ENCODE results near the gene NLK. TPM values are rescaled to one million over a fixed set of nuclear protein-coding genes. Genes with fewer than 3 reads are reported as not detected.
"Not testable (repeated sequence)": the region's sequence is repeated elsewhere in the genome, so short reads cannot be mapped to it uniquely, and the experiment has no call there.

Gene NLK
- total RNA-seq, 1 donor from 2014 or later = 23.8 TPM

GRCh38 chr17:27996202-27997043 lies 46.1 kb upstream of the NLK start:
- Histone ChIP-seq H3K36me3 (no peaks in the 10 kb centered on the region), H3K4me3 (no peak overlapping the region), H3K4me1 (no peaks in the 10 kb centered on the region), H3K27ac (no peak overlapping the region), H3K27me3 (ENCODE audit: low read depth) (no peaks in the 10 kb centered on the region), H3K9me3 (no peaks in the 10 kb centered on the region)
- DNase-seq (no peak), ATAC-seq (no peak)
- no peak for TF ChIP-seq CTCF (IDR thresholded peaks at IDR 0.05)
- intact Hi-C loops (cut with DNase I) = no loop called here

GRCh38 chr17:27997044-27997401 lies 45.5 kb upstream of the NLK start:
- H3K4me1 ChIP-seq = no peaks in the 10 kb centered on the region
- intact Hi-C loops (cut with DNase I) = no loop called here

GRCh38 chr17:27997522-27997921 lies 45.0 kb upstream of the NLK start:
- Histone ChIP-seq H3K4me3 (no peak overlapping the region), H3K36me3 (no peaks in the 10 kb centered on the region), H3K4me1 (no peaks in the 10 kb centered on the region), H3K27me3 (ENCODE audit: low read depth) (no peaks in the 10 kb centered on the region), H3K27ac (no peak overlapping the region), H3K9me3 (no peaks in the 10 kb centered on the region)
- ATAC-seq (no peak), DNase-seq (no peak)
- intact Hi-C loops (cut with DNase I) = no loop called here
- no peak for TF ChIP-seq CTCF (IDR thresholded peaks at IDR 0.05)

More at GRCh38 chr17:27997044-27997401, 45.5 kb upstream of the NLK start:
- Histone ChIP-seq H3K27me3 (ENCODE audit: low read depth) (no peaks in the 10 kb centered on the region), H3K9me3 (no peaks in the 10 kb centered on the region), H3K4me3 (no peak overlapping the region), H3K36me3 (no peaks in the 10 kb centered on the region), H3K27ac (no peak overlapping the region)
- DNase-seq (no peak), ATAC-seq (no peak)
- TF ChIP-seq CTCF (IDR thresholded peaks at IDR 0.05) = no peak

- H3K4me1 ChIP-seq = no peaks in the 10 kb centered on the region
- H3K27me3 ChIP-seq (ENCODE audit: low read depth) = no peaks in the 10 kb centered on the region
- intact Hi-C loops (cut with DNase I) = no loop called here
- no peak overlapping the region for H3K4me3 ChIP-seq
- no peak for TF ChIP-seq CTCF (IDR thresholded peaks at IDR 0.05)
- no peaks in the 10 kb centered on the region for H3K9me3 ChIP-seq
- ATAC-seq (no peak), DNase-seq (no peak)
- H3K27ac ChIP-seq = no peak overlapping the region
- H3K36me3 ChIP-seq = no peaks in the 10 kb centered on the region
These were observed 41.3 kb upstream of the NLK start for GRCh38 chr17:28001149-28001548.

- no peaks in the 10 kb centered on the region for H3K4me1 ChIP-seq
- ATAC-seq = no peak
- TF ChIP-seq CTCF (IDR thresholded peaks at IDR 0.05) = no peak
- no peak for DNase-seq
- H3K27ac ChIP-seq = no peak overlapping the region
- no peaks in the 10 kb centered on the region for H3K27me3 ChIP-seq (ENCODE audit: low read depth)
- H3K4me3 ChIP-seq = no peak overlapping the region
- intact Hi-C loops (cut with DNase I) = no loop called here
- no peaks in the 10 kb centered on the region for H3K9me3 ChIP-seq
- no peaks in the 10 kb centered on the region for H3K36me3 ChIP-seq
These were observed 38.1 kb upstream of the NLK start for GRCh38 chr17:28004344-28004743.

GRCh38 chr17:28007925-28008324 lies 34.6 kb upstream of the NLK start:
- DNase-seq; H3K27me3 ChIP-seq (ENCODE audit: low read depth); H3K4me3 ChIP-seq; H3K4me1 ChIP-seq; intact Hi-C loops (cut with DNase I); H3K27ac ChIP-seq; H3K36me3 ChIP-seq; H3K9me3 ChIP-seq; ATAC-seq: not testable (repeated sequence)

Measured in lower lobe of right lung (tissue), 2 donors.